ENCODE measurements around the gene PITPNC1. TPM values are rescaled to one million over a fixed set of nuclear protein-coding genes. Genes with fewer than 3 reads are reported as not detected.

The PITPNC1 gene
- polyA plus RNA-seq, 1 of the 3 experiments (the other 2 are of a cell fraction): 18.4 TPM

DNA sequence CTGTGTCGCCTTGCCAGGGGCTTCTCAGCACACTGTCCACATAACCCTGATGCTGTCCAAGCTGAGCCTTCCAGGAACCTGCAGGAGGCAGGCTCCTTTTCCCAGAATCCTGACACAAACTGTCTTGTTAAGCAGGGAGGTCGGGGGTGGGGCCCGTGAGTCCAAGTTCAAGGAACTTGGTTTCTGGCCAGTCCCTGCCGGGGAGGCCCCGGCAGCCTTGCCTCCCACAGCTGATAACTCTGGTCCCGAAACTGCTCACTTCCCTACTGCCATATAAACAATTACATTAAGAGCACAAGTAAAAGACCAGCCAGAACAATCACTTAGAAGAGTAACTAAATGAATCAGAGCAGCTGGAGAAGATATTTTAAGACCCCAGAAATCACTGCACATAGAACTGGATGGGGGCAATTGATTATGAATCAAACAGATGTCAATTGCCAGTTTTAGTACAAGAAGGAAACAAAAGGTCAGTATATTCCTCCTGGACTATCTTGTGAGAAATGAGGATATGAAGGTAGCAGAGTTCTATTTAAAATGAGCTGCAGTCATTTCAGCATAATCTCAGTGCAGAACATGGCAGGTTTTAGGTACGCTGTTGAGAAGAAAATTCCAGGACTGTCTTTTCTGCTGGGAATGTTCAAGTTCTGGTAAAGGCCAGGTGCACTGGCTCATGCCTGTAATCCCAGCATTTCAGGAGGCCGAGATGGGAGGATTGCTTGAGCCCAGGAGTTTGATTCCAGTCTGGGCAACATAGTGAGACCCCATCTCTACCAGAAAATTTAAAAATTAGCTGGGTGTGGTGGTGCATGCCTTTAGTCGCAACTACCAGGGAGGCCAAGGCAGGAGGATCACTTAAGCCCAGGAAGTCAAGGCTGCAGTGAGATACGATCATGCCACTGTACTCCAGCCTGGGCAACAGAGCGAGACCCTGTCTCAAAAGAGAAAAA lies 169.8 kb downstream of the PITPNC1 start:
- Histone ChIP-seq H3K9me2 (no peaks in the 10 kb centered on the region), H3K4me3 (ENCODE audit: low read depth in 2 of 2, low read length in 1 of 2) (no peak overlapping the region), H3K27me3 (ENCODE audit: insufficient read depth) (no peaks in the 10 kb centered on the region), H3K36me3 (replicated peaks in 1 of 2; ENCODE audit: control insufficient read depth in 1 of 2, insufficient read depth in 2 of 2, low read length in 1 of 2) (no peaks in the 10 kb centered on the region), H3K9ac (no peak overlapping the region), H3K79me2 (ENCODE audit: insufficient read depth) (no peaks in the 10 kb centered on the region), H2AFZ (ENCODE audit: low read depth) (no peak overlapping the region), H3K27ac (ENCODE audit: low read depth in 2 of 2, low read length in 1 of 2) (peak overlapping the region in 1 of 2 experiments; percentile 16; a peak in 1 of 4 replicates), H3K9me3 (no peaks in the 10 kb centered on the region), H3K4me2 (no peak overlapping the region), H4K20me1 (ENCODE audit: insufficient read depth) (no peaks in the 10 kb centered on the region), H3K4me1 (ENCODE audit: control insufficient read depth in 1 of 2, insufficient read depth in 2 of 2, low read depth in 1 of 2, low read length in 1 of 2) (peaks cover 0 to 17% of the 10 kb centered on the region in 2 experiments; a peak in 1 of 4 replicates), H3F3A (replicated peaks; ENCODE audit: insufficient read depth) (no peaks in the 10 kb centered on the region)
- TF ChIP-seq NFIC (IDR thresholded peaks at IDR 0.05; ENCODE audit: borderline replicate concordance): no peak
- no peak for TF ChIP-seq ELF1 (IDR thresholded peaks at IDR 0.05)
- TF ChIP-seq FOSL2 (IDR thresholded peaks at IDR 0.05; ENCODE audit: borderline replicate concordance, low read depth): no peak
- no peak for TF ChIP-seq CHD2 (IDR thresholded peaks at IDR 0.05; ENCODE audit: low read length, partially characterized antibody)
- TF ChIP-seq, protein P1, sequence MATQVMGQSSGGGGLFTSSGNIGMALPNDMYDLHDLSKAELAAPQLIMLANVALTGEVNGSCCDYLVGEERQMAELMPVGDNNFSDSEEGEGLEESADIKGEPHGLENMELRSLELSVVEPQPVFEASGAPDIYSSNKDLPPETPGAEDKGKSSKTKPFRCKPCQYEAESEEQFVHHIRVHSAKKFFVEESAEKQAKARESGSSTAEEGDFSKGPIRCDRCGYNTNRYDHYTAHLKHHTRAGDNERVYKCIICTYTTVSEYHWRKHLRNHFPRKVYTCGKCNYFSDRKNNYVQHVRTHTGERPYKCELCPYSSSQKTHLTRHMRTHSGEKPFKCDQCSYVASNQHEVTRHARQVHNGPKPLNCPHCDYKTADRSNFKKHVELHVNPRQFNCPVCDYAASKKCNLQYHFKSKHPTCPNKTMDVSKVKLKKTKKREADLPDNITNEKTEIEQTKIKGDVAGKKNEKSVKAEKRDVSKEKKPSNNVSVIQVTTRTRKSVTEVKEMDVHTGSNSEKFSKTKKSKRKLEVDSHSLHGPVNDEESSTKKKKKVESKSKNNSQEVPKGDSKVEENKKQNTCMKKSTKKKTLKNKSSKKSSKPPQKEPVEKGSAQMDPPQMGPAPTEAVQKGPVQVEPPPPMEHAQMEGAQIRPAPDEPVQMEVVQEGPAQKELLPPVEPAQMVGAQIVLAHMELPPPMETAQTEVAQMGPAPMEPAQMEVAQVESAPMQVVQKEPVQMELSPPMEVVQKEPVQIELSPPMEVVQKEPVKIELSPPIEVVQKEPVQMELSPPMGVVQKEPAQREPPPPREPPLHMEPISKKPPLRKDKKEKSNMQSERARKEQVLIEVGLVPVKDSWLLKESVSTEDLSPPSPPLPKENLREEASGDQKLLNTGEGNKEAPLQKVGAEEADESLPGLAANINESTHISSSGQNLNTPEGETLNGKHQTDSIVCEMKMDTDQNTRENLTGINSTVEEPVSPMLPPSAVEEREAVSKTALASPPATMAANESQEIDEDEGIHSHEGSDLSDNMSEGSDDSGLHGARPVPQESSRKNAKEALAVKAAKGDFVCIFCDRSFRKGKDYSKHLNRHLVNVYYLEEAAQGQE (IDR thresholded peaks at IDR 0.05; ENCODE audit: low read depth, low read length): no peak
- TF ChIP-seq POLR2AphosphoS5 (IDR thresholded peaks at IDR 0.05; ENCODE audit: low read depth, low read length): no peak
- TF ChIP-seq, protein P2, sequence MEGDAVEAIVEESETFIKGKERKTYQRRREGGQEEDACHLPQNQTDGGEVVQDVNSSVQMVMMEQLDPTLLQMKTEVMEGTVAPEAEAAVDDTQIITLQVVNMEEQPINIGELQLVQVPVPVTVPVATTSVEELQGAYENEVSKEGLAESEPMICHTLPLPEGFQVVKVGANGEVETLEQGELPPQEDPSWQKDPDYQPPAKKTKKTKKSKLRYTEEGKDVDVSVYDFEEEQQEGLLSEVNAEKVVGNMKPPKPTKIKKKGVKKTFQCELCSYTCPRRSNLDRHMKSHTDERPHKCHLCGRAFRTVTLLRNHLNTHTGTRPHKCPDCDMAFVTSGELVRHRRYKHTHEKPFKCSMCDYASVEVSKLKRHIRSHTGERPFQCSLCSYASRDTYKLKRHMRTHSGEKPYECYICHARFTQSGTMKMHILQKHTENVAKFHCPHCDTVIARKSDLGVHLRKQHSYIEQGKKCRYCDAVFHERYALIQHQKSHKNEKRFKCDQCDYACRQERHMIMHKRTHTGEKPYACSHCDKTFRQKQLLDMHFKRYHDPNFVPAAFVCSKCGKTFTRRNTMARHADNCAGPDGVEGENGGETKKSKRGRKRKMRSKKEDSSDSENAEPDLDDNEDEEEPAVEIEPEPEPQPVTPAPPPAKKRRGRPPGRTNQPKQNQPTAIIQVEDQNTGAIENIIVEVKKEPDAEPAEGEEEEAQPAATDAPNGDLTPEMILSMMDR (IDR thresholded peaks at IDR 0.05): no peak
- no peak for TF ChIP-seq TAF1 (IDR thresholded peaks at IDR 0.05; ENCODE audit: borderline replicate concordance, low read depth, low read length)
- no peak for TF ChIP-seq EP300 (IDR thresholded peaks at IDR 0.05; ENCODE audit: borderline replicate concordance in 1 of 2, low read depth in 1 of 2, low read length in 1 of 2)
- TF ChIP-seq TCF12 (IDR thresholded peaks at IDR 0.05): no peak
- TF ChIP-seq RCOR1 (IDR thresholded peaks at IDR 0.05; ENCODE audit: low read length): no peak
- TF ChIP-seq, protein P3, sequence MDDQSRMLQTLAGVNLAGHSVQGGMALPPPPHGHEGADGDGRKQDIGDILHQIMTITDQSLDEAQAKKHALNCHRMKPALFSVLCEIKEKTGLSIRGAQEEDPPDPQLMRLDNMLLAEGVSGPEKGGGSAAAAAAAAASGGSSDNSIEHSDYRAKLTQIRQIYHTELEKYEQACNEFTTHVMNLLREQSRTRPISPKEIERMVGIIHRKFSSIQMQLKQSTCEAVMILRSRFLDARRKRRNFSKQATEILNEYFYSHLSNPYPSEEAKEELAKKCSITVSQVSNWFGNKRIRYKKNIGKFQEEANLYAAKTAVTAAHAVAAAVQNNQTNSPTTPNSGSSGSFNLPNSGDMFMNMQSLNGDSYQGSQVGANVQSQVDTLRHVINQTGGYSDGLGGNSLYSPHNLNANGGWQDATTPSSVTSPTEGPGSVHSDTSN (IDR thresholded peaks at IDR 0.05): no peak
- no peak for TF ChIP-seq RFX5 (IDR thresholded peaks at IDR 0.05; ENCODE audit: low read length)
- TF ChIP-seq, protein P4, sequence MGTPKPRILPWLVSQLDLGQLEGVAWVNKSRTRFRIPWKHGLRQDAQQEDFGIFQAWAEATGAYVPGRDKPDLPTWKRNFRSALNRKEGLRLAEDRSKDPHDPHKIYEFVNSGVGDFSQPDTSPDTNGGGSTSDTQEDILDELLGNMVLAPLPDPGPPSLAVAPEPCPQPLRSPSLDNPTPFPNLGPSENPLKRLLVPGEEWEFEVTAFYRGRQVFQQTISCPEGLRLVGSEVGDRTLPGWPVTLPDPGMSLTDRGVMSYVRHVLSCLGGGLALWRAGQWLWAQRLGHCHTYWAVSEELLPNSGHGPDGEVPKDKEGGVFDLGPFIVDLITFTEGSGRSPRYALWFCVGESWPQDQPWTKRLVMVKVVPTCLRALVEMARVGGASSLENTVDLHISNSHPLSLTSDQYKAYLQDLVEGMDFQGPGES (IDR thresholded peaks at IDR 0.05; ENCODE audit: low read depth, low read length): no peak
- no peak for DNase-seq
- CTCF ChIA-PET: interaction anchor here (0.7 to 1.0 kb wide), 2 partner anchors 40 to 71 kb away, joined by 3 to 5 read pairs; no protein-coding TSS in a partner anchor
- 78% methylated on average over 11 of the region's 11 CpGs for WGBS (ENCODE audit: low lambda C conversion rate)
- POLR2A ChIA-PET: no interaction called here
